B cell (primary cell): Measurements from ENCODE around the gene FKBP10. TPM values are rescaled to one million over a fixed set of nuclear protein-coding genes. Genes with fewer than 3 reads are reported as not detected.

Experiments used
- ATAC-seq: fragments of 200-7000 bp; cut with Tn5 transposase; one replicate; pipeline ENCODE4 v1.10.0; 2021; ENCODE audit warnings: low read depth, mild to moderate bottlenecking, moderate number of reproducible peaks, moderate library complexity
- CTCF ChIA-PET: fragments of 350-600 bp; sonication (Branson Sonifier 250); formaldehyde crosslinking; loops from one replicate; lab custom pipeline; 2021; ENCODE audit warnings: antibody characterized with exemption, inconsistent platforms; lab: Charles Lee
- POLR2A ChIA-PET: fragments of 350-600 bp; sonication (Branson Sonifier 250); formaldehyde crosslinking; loops from one replicate; lab custom pipeline; 2021; ENCODE audit warnings: antibody characterized with exemption; lab: Charles Lee
- DNase-seq: peaks from one replicate; pipeline ENCODE4 v3.0.0; 2013
- H2AFZ ChIP-seq: 2 replicates; pipeline ENCODE4 v1.6.1; 2012; ENCODE audit warnings: mild to moderate bottlenecking, low read depth, low read length; ENCODE audit not compliant: insufficient read depth, poor library complexity, severe bottlenecking
- H3K27ac ChIP-seq, 2 donors: 1 replicate in 1 of 2; 2 replicates in 1 of 2; pipeline ENCODE4 v1.5.1; 2012 to 2013; ENCODE audit warnings: low read length in 2 of 2, mild to moderate bottlenecking in 2 of 2, moderate library complexity in 1 of 2
- H3K27me3 ChIP-seq, 4 experiments: fragments of 200-600 bp in 1 of 4; sonication (generic) in 1 of 4; replicated peaks in 1 of 4; 1 replicate in 2 of 4; 2 replicates in 2 of 4; pipeline versions ENCODE4 v1.6.1 to v1.7.0; 2013 to 2016; ENCODE audit warnings: low read length in 3 of 4, mild to moderate bottlenecking in 2 of 4, mixed read lengths in 1 of 4, moderate library complexity in 1 of 4; ENCODE audit not compliant: insufficient read depth in 4 of 4, control insufficient read depth in 3 of 4; ENCODE audit errors: control extremely low read depth in 1 of 4
- H3K36me3 ChIP-seq, 2 experiments: replicated peaks in 1 of 2; 1 replicate in 1 of 2; 2 replicates in 1 of 2; pipeline versions ENCODE4 v1.6.1 to v1.7.1; 2013; ENCODE audit warnings: low read length in 1 of 2; ENCODE audit not compliant: insufficient read depth in 2 of 2, control insufficient read depth in 1 of 2; ENCODE audit errors: control extremely low read depth in 1 of 2, extremely low read depth in 1 of 2
- H3K4me1 ChIP-seq, 2 donors: fragments of 200-600 bp in 1 of 2; sonication (generic) in 1 of 2; 1 replicate in 1 of 2; 2 replicates in 1 of 2; pipeline versions ENCODE4 v1.5.1 to v1.6.1; 2013 to 2017; ENCODE audit warnings: low read length in 2 of 2; ENCODE audit not compliant: control insufficient read depth in 2 of 2, insufficient read depth in 2 of 2
- H3K4me2 ChIP-seq: replicated peaks from 2 replicates; pipeline ENCODE3; 2012; ENCODE audit warnings: mild to moderate bottlenecking, low read depth, low read length; ENCODE audit not compliant: poor library complexity, severe bottlenecking
- H3K4me3 ChIP-seq, 5 experiments: fragments of 200-600 bp in 1 of 5; sonication (generic) in 1 of 5; 1 replicate in 3 of 5; 2 replicates in 2 of 5; pipeline versions ENCODE4 v1.5.1 to v1.7.0; 2011 to 2016; ENCODE audit warnings: low read length in 4 of 5, mild to moderate bottlenecking in 4 of 5, low read depth in 2 of 5, control low read depth in 1 of 5, moderate library complexity in 1 of 5; ENCODE audit not compliant: insufficient read depth in 1 of 5; ENCODE audit errors: control extremely low read depth in 1 of 5, extremely low read depth in 1 of 5
- H3K79me2 ChIP-seq: fragments of 200-600 bp; sonication (generic); one replicate; pipeline ENCODE4 v1.6.0; 2016; ENCODE audit warnings: low read length; ENCODE audit not compliant: control insufficient read depth, insufficient read depth
- H3K9ac ChIP-seq: fragments of 200-600 bp; sonication (generic); 2 replicates; pipeline ENCODE4 v1.6.1; 2017; ENCODE audit warnings: mild to moderate bottlenecking, low read length, moderate library complexity
- H3K9me3 ChIP-seq, 3 donors: one replicate each; pipeline versions ENCODE4 v1.6.1 to v1.7.1; 2013; ENCODE audit warnings: low read length in 2 of 3; ENCODE audit not compliant: control insufficient read depth in 2 of 3, insufficient read depth in 1 of 3; ENCODE audit errors: control extremely low read depth in 1 of 3
- H4K20me1 ChIP-seq: 2 replicates; pipeline ENCODE4 v1.6.0; 2012; ENCODE audit warnings: mild to moderate bottlenecking, low read length; ENCODE audit not compliant: insufficient read depth, control insufficient read depth, poor library complexity, severe bottlenecking
- H3K27ac Mint-ChIP-seq: one replicate; pipeline ENCODE4 v1.8.0; 2021; ENCODE audit warnings: mixed read lengths
- H3K27me3 Mint-ChIP-seq: one replicate; pipeline ENCODE4 v1.8.0; 2021; ENCODE audit warnings: mixed read lengths
- H3K4me1 Mint-ChIP-seq: one replicate; pipeline ENCODE4 v1.8.0; 2021; ENCODE audit warnings: mixed read lengths
- H3K4me3 Mint-ChIP-seq: one replicate; pipeline ENCODE4 v1.8.0; 2021; ENCODE audit warnings: mixed read lengths
- H3K9me3 Mint-ChIP-seq: one replicate; pipeline ENCODE4 v1.8.0; 2022; ENCODE audit warnings: mixed read lengths; ENCODE audit not compliant: insufficient read depth
- CTCF ChIP-seq: fragments of 200-600 bp; IDR thresholded peaks from one replicate; pipeline ENCODE4 v1.8.0; 2022; ENCODE audit warnings: antibody characterized with exemption, mild to moderate bottlenecking
- EZH2 ChIP-seq: IDR thresholded peaks from 2 replicates; pipeline ENCODE4 v1.6.1; 2012; ENCODE audit warnings: borderline replicate concordance, low read depth, mild to moderate bottlenecking, moderate library complexity, low read length; ENCODE audit not compliant: insufficient read depth, poor library complexity, severe bottlenecking
- WGBS: methylation state at CpG from one replicate; pipeline ENCODE4 v1.1.5; 2013; ENCODE audit warnings: missing lambda C conversion rate; ENCODE audit not compliant: insufficient coverage; 5-methylcytosine and 5-hydroxymethylcytosine counted together
- intact Hi-C: fragments of 100-400 bp; cut with micrococcal nuclease; formaldehyde crosslinking; loops from one replicate; pipeline ENCODE4 v1.10.0; 2022
- polyA plus RNA-seq: library from polyadenylated mRNA; depleted of rRNA; stranded (reverse); fragments of >200 nt; gene quantifications from 2 replicates; pipeline ENCODE4 v1.2.3, GENCODE V29; 2012
- total RNA-seq, 2 donors: library from RNA; stranded (reverse); fragments of 120-200 nt in 1 of 2; gene quantifications; 1 replicate in 1 of 2; 2 replicates in 1 of 2; pipeline versions ENCODE4 v1.2.3 to v1.2.4, GENCODE V29; 2013 to 2022

Gene FKBP10
- total and polyA plus RNA-seq, 2 donors (not counting 1 experiment from before 2014, with no cell fraction given), result 0.21 to 0.34 TPM

- H3K9me3 ChIP-seq, result no peaks in the 10 kb centered on the region
- peak; percentile 86 for ATAC-seq
- peaks cover 0 to 15% of the 10 kb centered on the region in 2 experiments for H3K36me3 ChIP-seq
- H3K27ac ChIP-seq, result peak within 1 kb of the TSS in 1 of 2 donors; percentile 62
- WGBS, result under 1% methylated on average over 50 of the region's 72 CpGs
- intact Hi-C loops, result loop anchor here (1.0 kb wide), 2 partner anchors 25 to 29 kb away; partner anchors contain the start of genes KLHL11 and P3H4
- H3K4me3 ChIP-seq, result peak within 1 kb of the TSS; percentile 21 to 80 (median 67)
- H2AFZ ChIP-seq, result peak within 1 kb of the TSS; percentile 97
- Mint-ChIP-seq H3K27ac (peak within 1 kb of the TSS; percentile 85), H3K9me3 (no peaks in the 10 kb centered on the region), H3K4me3 (peak within 1 kb of the TSS; percentile 92), H3K27me3 (no peaks in the 10 kb centered on the region), H3K4me1 (peaks cover 13% of the 10 kb centered on the region)
- DNase-seq, result peak; percentile 72
- CTCF ChIA-PET, result no interaction called here
- peaks cover 12 to 14% of the 10 kb centered on the region in 2 donors for H3K4me1 ChIP-seq
- H3K27me3 ChIP-seq, result peaks cover 0 to 13% (median 0%) of the 10 kb centered on the region in 4 experiments
- H3K4me2 ChIP-seq, result peak within 1 kb of the TSS; percentile 90
- H3K9ac ChIP-seq, result peak within 1 kb of the TSS; percentile 88
- TF ChIP-seq CTCF (no peak), EZH2 (no peak)
- no peaks in the 10 kb centered on the region for H4K20me1 ChIP-seq
- peaks cover 7% of the 10 kb centered on the region for H3K79me2 ChIP-seq
- POLR2A ChIA-PET, result interaction anchor here (0.7 to 1.1 kb wide), 2 partner anchors 29 to 1932 kb away, joined by 3 to 4 read pairs; partner anchors contain the start of gene KLHL11
Measured at GRCh38 chr17:41835800-41836549, 23.2 kb downstream of the FKBP10 start, which contains the start of gene NT5C3B. TSS of gene NT5C3B (minus strand) at chr17:41836232. CDS start at chr17:41836193, 39 bp downstream.
